ENCODE measurements around the gene LRRC70.

The LRRC70 gene

GRCh38 chr5:62589504-62589903 lies 10.9 kb downstream of the LRRC70 start:
- H4K8ac ChIP-seq (ENCODE audit: low read depth, low read length): no peak overlapping the region
- H3K23ac ChIP-seq (ENCODE audit: low read length): no peak overlapping the region
- H3K14ac ChIP-seq (ENCODE audit: low read length): no peak overlapping the region
- no peak overlapping the region for H3K18ac ChIP-seq (ENCODE audit: low read length)
- no peak for DNase-seq
- no peak overlapping the region for H3K9ac ChIP-seq (ENCODE audit: low read length)
- no peaks in the 10 kb centered on the region for H3K79me1 ChIP-seq (ENCODE audit: low read length)
- H3K27ac ChIP-seq (ENCODE audit: low read depth, low read length): no peak overlapping the region
- H3K4me2 ChIP-seq (ENCODE audit: low read length): no peak overlapping the region
- no peak overlapping the region for H2AFZ ChIP-seq (ENCODE audit: insufficient read depth, low read length, poor library complexity)
- no peaks in the 10 kb centered on the region for H3K9me3 ChIP-seq (ENCODE audit: insufficient read depth, low read depth, low read length)
- H2BK5ac ChIP-seq (ENCODE audit: low read depth, low read length, poor library complexity): no peak overlapping the region
- H3K27me3 ChIP-seq (ENCODE audit: insufficient read depth, low read length): no peaks in the 10 kb centered on the region
- H3K4ac ChIP-seq (ENCODE audit: low read depth, low read length): no peak overlapping the region
- no CpG with 5 or more reads among the region's 2 CpGs for WGBS (ENCODE audit: extremely low coverage, insufficient coverage, insufficient read length)
- H3K36me3 ChIP-seq (ENCODE audit: control insufficient read depth in 1 of 2, insufficient read depth in 2 of 2, low read length in 2 of 2): peaks cover 0 to 2% of the 10 kb centered on the region in 2 experiments
- H3K4me3 ChIP-seq (ENCODE audit: low read depth, low read length): no peak overlapping the region
- H2AK5ac ChIP-seq (ENCODE audit: low read length): no peak overlapping the region
- H2BK120ac ChIP-seq (ENCODE audit: insufficient read depth, low read length, poor library complexity): no peak overlapping the region
- H4K91ac ChIP-seq (ENCODE audit: low read depth, low read length): no peak overlapping the region
- H4K12ac ChIP-seq (ENCODE audit: low read depth, low read length): no peak overlapping the region
- no peak overlapping the region for H2BK12ac ChIP-seq (ENCODE audit: low read length)
- H3K79me2 ChIP-seq (ENCODE audit: control insufficient read depth, insufficient read depth, low read length, poor library complexity): no peaks in the 10 kb centered on the region
- no peaks in the 10 kb centered on the region for H3K4me1 ChIP-seq (ENCODE audit: control insufficient read depth in 1 of 2, insufficient read depth in 2 of 2, low read length in 2 of 2)

- Histone ChIP-seq H3K27ac (ENCODE audit: low read depth, low read length) (no peak overlapping the region), H4K8ac (ENCODE audit: low read depth, low read length) (no peak overlapping the region), H3K14ac (ENCODE audit: low read length) (no peak overlapping the region), H2AFZ (ENCODE audit: insufficient read depth, low read length, poor library complexity) (no peak overlapping the region), H3K27me3 (ENCODE audit: insufficient read depth, low read length) (no peaks in the 10 kb centered on the region), H3K79me1 (ENCODE audit: low read length) (no peaks in the 10 kb centered on the region), H3K4me1 (ENCODE audit: control insufficient read depth in 1 of 2, insufficient read depth in 2 of 2, low read length in 2 of 2) (no peaks in the 10 kb centered on the region), H3K18ac (ENCODE audit: low read length) (no peak overlapping the region), H2AK5ac (ENCODE audit: low read length) (no peak overlapping the region), H2BK12ac (ENCODE audit: low read length) (no peak overlapping the region), H3K4me2 (ENCODE audit: low read length) (no peak overlapping the region), H3K4ac (ENCODE audit: low read depth, low read length) (no peak overlapping the region), H4K91ac (ENCODE audit: low read depth, low read length) (no peak overlapping the region), H2BK120ac (ENCODE audit: insufficient read depth, low read length, poor library complexity) (no peak overlapping the region), H3K23ac (ENCODE audit: low read length) (no peak overlapping the region), H3K79me2 (ENCODE audit: control insufficient read depth, insufficient read depth, low read length, poor library complexity) (no peaks in the 10 kb centered on the region), H3K9me3 (ENCODE audit: insufficient read depth, low read depth, low read length) (no peaks in the 10 kb centered on the region), H4K12ac (ENCODE audit: low read depth, low read length) (no peak overlapping the region), H2BK5ac (ENCODE audit: low read depth, low read length, poor library complexity) (no peak overlapping the region), H3K9ac (ENCODE audit: low read length) (no peak overlapping the region), H3K4me3 (ENCODE audit: low read depth, low read length) (no peak overlapping the region), H3K36me3 (ENCODE audit: control insufficient read depth in 1 of 2, insufficient read depth in 2 of 2, low read length in 2 of 2) (peaks cover 0 to 2% of the 10 kb centered on the region in 2 experiments)
- DNase-seq: no peak
- WGBS (ENCODE audit: extremely low coverage, insufficient coverage, insufficient read length): no CpG with 5 or more reads among the region's 2 CpGs
These were observed 11.8 kb downstream of the LRRC70 start for GRCh38 chr5:62590387-62590786.

GRCh38 chr5:62592558-62592957 lies 13.9 kb downstream of the LRRC70 start:
- no peak overlapping the region for H3K27ac ChIP-seq (ENCODE audit: low read depth, low read length)
- H3K4me2 ChIP-seq (ENCODE audit: low read length): no peak overlapping the region
- H2BK120ac ChIP-seq (ENCODE audit: insufficient read depth, low read length, poor library complexity): no peak overlapping the region
- no peaks in the 10 kb centered on the region for H3K27me3 ChIP-seq (ENCODE audit: insufficient read depth, low read length)
- H3K4me3 ChIP-seq (ENCODE audit: low read depth, low read length): no peak overlapping the region
- peaks cover 0 to 2% of the 10 kb centered on the region in 2 experiments for H3K36me3 ChIP-seq (ENCODE audit: control insufficient read depth in 1 of 2, insufficient read depth in 2 of 2, low read length in 2 of 2)
- no peak overlapping the region for H3K9ac ChIP-seq (ENCODE audit: low read length)
- H3K4me1 ChIP-seq (ENCODE audit: control insufficient read depth in 1 of 2, insufficient read depth in 2 of 2, low read length in 2 of 2): no peaks in the 10 kb centered on the region
- no peak overlapping the region for H2AK5ac ChIP-seq (ENCODE audit: low read length)
- no CpG with 5 or more reads among the region's 8 CpGs for WGBS (ENCODE audit: extremely low coverage, insufficient coverage, insufficient read length)
- H3K18ac ChIP-seq (ENCODE audit: low read length): no peak overlapping the region
- H2BK5ac ChIP-seq (ENCODE audit: low read depth, low read length, poor library complexity): no peak overlapping the region
- no peak overlapping the region for H4K91ac ChIP-seq (ENCODE audit: low read depth, low read length)
- no peak for DNase-seq
- no peak overlapping the region for H2AFZ ChIP-seq (ENCODE audit: insufficient read depth, low read length, poor library complexity)
- H3K23ac ChIP-seq (ENCODE audit: low read length): no peak overlapping the region
- H2BK12ac ChIP-seq (ENCODE audit: low read length): no peak overlapping the region
- no peaks in the 10 kb centered on the region for H3K9me3 ChIP-seq (ENCODE audit: insufficient read depth, low read depth, low read length)
- no peak overlapping the region for H3K14ac ChIP-seq (ENCODE audit: low read length)
- H4K12ac ChIP-seq (ENCODE audit: low read depth, low read length): no peak overlapping the region
- no peak overlapping the region for H3K4ac ChIP-seq (ENCODE audit: low read depth, low read length)
- H4K8ac ChIP-seq (ENCODE audit: low read depth, low read length): no peak overlapping the region
- no peaks in the 10 kb centered on the region for H3K79me1 ChIP-seq (ENCODE audit: low read length)
- H3K79me2 ChIP-seq (ENCODE audit: control insufficient read depth, insufficient read depth, low read length, poor library complexity): no peaks in the 10 kb centered on the region

GRCh38 chr5:62593331-62593730 lies 14.7 kb downstream of the LRRC70 start:
- Histone ChIP-seq H3K79me1 (ENCODE audit: low read length) (no peaks in the 10 kb centered on the region), H3K27ac (ENCODE audit: low read depth, low read length) (no peak overlapping the region), H3K36me3 (ENCODE audit: control insufficient read depth in 1 of 2, insufficient read depth in 2 of 2, low read length in 2 of 2) (peaks cover 0 to 2% of the 10 kb centered on the region in 2 experiments), H4K12ac (ENCODE audit: low read depth, low read length) (no peak overlapping the region), H4K91ac (ENCODE audit: low read depth, low read length) (no peak overlapping the region), H3K4ac (ENCODE audit: low read depth, low read length) (no peak overlapping the region), H3K27me3 (ENCODE audit: insufficient read depth, low read length) (no peaks in the 10 kb centered on the region), H3K79me2 (ENCODE audit: control insufficient read depth, insufficient read depth, low read length, poor library complexity) (no peaks in the 10 kb centered on the region), H2AK5ac (ENCODE audit: low read length) (no peak overlapping the region), H2BK120ac (ENCODE audit: insufficient read depth, low read length, poor library complexity) (no peak overlapping the region), H3K18ac (ENCODE audit: low read length) (no peak overlapping the region), H3K4me1 (ENCODE audit: control insufficient read depth in 1 of 2, insufficient read depth in 2 of 2, low read length in 2 of 2) (no peaks in the 10 kb centered on the region), H3K9ac (ENCODE audit: low read length) (no peak overlapping the region), H4K8ac (ENCODE audit: low read depth, low read length) (no peak overlapping the region), H2BK5ac (ENCODE audit: low read depth, low read length, poor library complexity) (no peak overlapping the region), H3K9me3 (ENCODE audit: insufficient read depth, low read depth, low read length) (no peaks in the 10 kb centered on the region), H2AFZ (ENCODE audit: insufficient read depth, low read length, poor library complexity) (no peak overlapping the region), H3K23ac (ENCODE audit: low read length) (no peak overlapping the region), H3K4me2 (ENCODE audit: low read length) (no peak overlapping the region), H3K4me3 (ENCODE audit: low read depth, low read length) (no peak overlapping the region), H2BK12ac (ENCODE audit: low read length) (no peak overlapping the region), H3K14ac (ENCODE audit: low read length) (no peak overlapping the region)
- DNase-seq: no peak
- no CpG with 5 or more reads among the region's 1 CpG for WGBS (ENCODE audit: extremely low coverage, insufficient coverage, insufficient read length)
